ENCODE measurements around the gene EPC2. TPM values are rescaled to one million over a fixed set of nuclear protein-coding genes. Genes with fewer than 3 reads are reported as not detected.

EPC2 gene
- total RNA-seq, 1 donor from 2014 or later: 39.3 TPM

GRCh38 chr2:148832637-148833036 is 188.1 kb downstream of the EPC2 start:
- Histone ChIP-seq H3F3A (ENCODE audit: low read depth) (no peaks in the 10 kb centered on the region), H3K4me1 (no peaks in the 10 kb centered on the region), H2AFZ (replicated peaks) (no peak overlapping the region), H3K4me3 (no peak overlapping the region), H3K27me3 (no peaks in the 10 kb centered on the region), H3K79me2 (ENCODE audit: low read depth) (no peaks in the 10 kb centered on the region), H4K20me1 (ENCODE audit: low read depth) (no peaks in the 10 kb centered on the region), H3K9me3 (ENCODE audit: low read depth) (no peaks in the 10 kb centered on the region), H3K36me3 (no peaks in the 10 kb centered on the region), H3K9ac (no peak overlapping the region), H3K4me2 (no peak overlapping the region), H3K27ac (no peak overlapping the region)
- no peak for DNase-seq (ENCODE audit: low spot score)
- H3K4me1 Mint-ChIP-seq: no peaks in the 10 kb centered on the region
- no peak overlapping the region for H3K4me3 Mint-ChIP-seq
- TF ChIP-seq EZH2 (IDR thresholded peaks at IDR 0.05) (no peak), CTCF (IDR thresholded peaks at IDR 0.05) (no peak), EZH2phosphoT487 (IDR thresholded peaks at IDR 0.05) (no peak)
- H3K9me3 Mint-ChIP-seq: no peaks in the 10 kb centered on the region
- H3K27me3 Mint-ChIP-seq (ENCODE audit: insufficient read depth, low read depth): peaks cover 9% of the 10 kb centered on the region
- no peaks in the 10 kb centered on the region for H3K36me3 Mint-ChIP-seq
- H3K27ac Mint-ChIP-seq: no peak overlapping the region

Small RNA genes within 50 kb of the gene (small RNA-seq; reads per million reads assigned to genes)
- gene RNU2-9P (not detected), gene RPS29P8 (not detected)

Other genes with a start within 250 kb of the EPC2 start
- 53.0 and 63.1 TPM in 2 replicates for gene KIF5C, start 230.5 kb downstream of the EPC2 start, total RNA-seq (ENCODE audit: low replicate concordance)